Activated CD4-positive, alpha-beta memory T cell treated with anti-CD3 and anti-CD28 coated beads for 36 hours (primary cell): ENCODE data around the gene OVCH1. TPM values are rescaled to one million over a fixed set of nuclear protein-coding genes. Genes with fewer than 3 reads are reported as not detected.

ENCODE experiments used
- CTCF ChIA-PET: fragments of 350-600 bp; sonication (Branson Sonifier 250); formaldehyde crosslinking; loops from one replicate; lab custom pipeline; 2021; ENCODE audit warnings: antibody characterized with exemption, inconsistent platforms; lab: Charles Lee
- POLR2A ChIA-PET: fragments of 350-600 bp; sonication (Branson Sonifier 250); formaldehyde crosslinking; loops from one replicate; lab custom pipeline; 2021; ENCODE audit warnings: antibody characterized with exemption; lab: Charles Lee
- DNase-seq: peaks from one replicate; pipeline ENCODE4 v3.0.0-alpha.2; 2020
- H3K27ac Mint-ChIP-seq: one replicate; pipeline ENCODE4 v1.8.0; 2021; ENCODE audit warnings: mixed read lengths
- H3K27me3 Mint-ChIP-seq: one replicate; pipeline ENCODE4 v1.8.0; 2021; ENCODE audit warnings: mixed read lengths
- H3K36me3 Mint-ChIP-seq: one replicate; pipeline ENCODE4 v1.8.0; 2021; ENCODE audit warnings: mixed read lengths
- H3K4me1 Mint-ChIP-seq: one replicate; pipeline ENCODE4 v1.8.0; 2021; ENCODE audit warnings: low read depth, mixed read lengths
- H3K4me3 Mint-ChIP-seq: one replicate; pipeline ENCODE4 v1.8.0; 2021; ENCODE audit warnings: mild to moderate bottlenecking, mixed read lengths
- H3K9me3 Mint-ChIP-seq: one replicate; pipeline ENCODE4 v1.8.0; 2021; ENCODE audit warnings: mixed read lengths
- intact Hi-C: fragments of 100-400 bp; cut with micrococcal nuclease; formaldehyde crosslinking; loops from one replicate; pipeline ENCODE4 v1.15.1; 2023
- total RNA-seq, 2 experiments: library from RNA; stranded (reverse); gene quantifications; one replicate each; pipeline ENCODE4 v1.2.3, GENCODE V29; 2021

The OVCH1 gene
- total RNA-seq, 2 experiments from 2014 or later = not detected

GRCh38 chr12:29528161-29528560 lies 30.7 kb upstream of the OVCH1 start:
- H3K4me1 Mint-ChIP-seq = no peaks in the 10 kb centered on the region
- intact Hi-C loops = no loop called here
- H3K36me3 Mint-ChIP-seq = no peaks in the 10 kb centered on the region
- DNase-seq = no peak
- H3K9me3 Mint-ChIP-seq = no peaks in the 10 kb centered on the region
- POLR2A ChIA-PET = no interaction called here
- CTCF ChIA-PET = interaction anchor here (1.2 kb wide), 1 partner anchor 25 kb away, joined by 3 read pairs; no protein-coding TSS in a partner anchor
- H3K27ac Mint-ChIP-seq = no peak overlapping the region
- peaks cover 22% of the 10 kb centered on the region for H3K27me3 Mint-ChIP-seq
- H3K4me3 Mint-ChIP-seq = no peak overlapping the region

- ChIA-PET POLR2A (no interaction called here), CTCF (interaction anchor here (0.9 kb wide), 1 partner anchor 1325 kb away, joined by 3 read pairs; no protein-coding TSS in a partner anchor)
- Mint-ChIP-seq H3K36me3 (no peaks in the 10 kb centered on the region), H3K4me3 (no peak overlapping the region), H3K27me3 (peaks cover 4% of the 10 kb centered on the region), H3K9me3 (no peaks in the 10 kb centered on the region), H3K4me1 (no peaks in the 10 kb centered on the region), H3K27ac (no peak overlapping the region)
- intact Hi-C loops = no loop called here
- DNase-seq = no peak
Measured at GRCh38 chr12:29521951-29522350, 24.5 kb upstream of the OVCH1 start.

DNA sequence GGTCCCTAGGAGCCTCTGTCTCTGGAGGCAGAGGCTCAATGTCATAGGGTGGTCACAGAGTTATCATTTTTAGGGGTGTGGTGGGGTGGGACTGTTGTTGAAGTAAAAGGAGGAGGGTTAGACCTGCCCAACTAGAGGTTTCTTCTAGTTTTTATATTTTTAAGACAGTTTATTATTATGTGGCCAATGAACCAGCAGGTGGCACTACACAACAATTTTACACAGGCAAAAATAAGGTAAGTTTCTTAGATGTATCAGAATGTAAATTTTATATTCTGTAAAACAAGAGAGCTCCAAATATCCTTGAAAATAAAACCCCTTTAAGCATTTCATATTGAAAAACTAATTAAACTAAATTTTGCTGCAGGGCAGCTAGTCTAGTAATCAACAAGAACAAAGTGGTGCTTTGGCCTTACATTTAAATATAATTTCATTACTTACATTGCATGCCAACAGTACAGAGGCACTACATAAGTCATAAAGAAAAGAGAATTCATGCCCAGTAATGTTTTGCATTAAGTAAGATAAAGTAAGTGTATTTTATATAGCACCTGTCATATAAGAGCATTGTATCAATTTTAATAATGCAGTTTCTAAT lies 22.2 kb upstream of the OVCH1 start:
- POLR2A ChIA-PET = no interaction called here
- Mint-ChIP-seq H3K4me1 (no peaks in the 10 kb centered on the region), H3K27ac (no peak overlapping the region), H3K4me3 (no peak overlapping the region), H3K27me3 (peaks cover 9% of the 10 kb centered on the region), H3K36me3 (no peaks in the 10 kb centered on the region), H3K9me3 (no peaks in the 10 kb centered on the region)
- CTCF ChIA-PET = interaction anchor here (0.7 to 3.3 kb wide), 9 partner anchors 10 to 1453 kb away, joined by 3 to 27 read pairs (median 5); no protein-coding TSS in a partner anchor
- no peak for DNase-seq
- intact Hi-C loops = loop anchor here (1.0 to 10.0 kb wide), 3 partner anchors 435 to 1325 kb away; no protein-coding TSS in a partner anchor

GRCh38 chr12:29518407-29518806 lies 20.9 kb upstream of the OVCH1 start:
- Mint-ChIP-seq H3K27me3 (peaks cover 6% of the 10 kb centered on the region), H3K27ac (no peak overlapping the region), H3K9me3 (no peaks in the 10 kb centered on the region), H3K4me1 (no peaks in the 10 kb centered on the region), H3K4me3 (no peak overlapping the region), H3K36me3 (no peaks in the 10 kb centered on the region)
- ChIA-PET POLR2A (no interaction called here), CTCF (interaction anchor here (0.7 to 3.3 kb wide), 6 partner anchors 8 to 1454 kb away, joined by 3 to 27 read pairs (median 3); no protein-coding TSS in a partner anchor)
- intact Hi-C loops = loop anchor here (10.0 kb wide), 1 partner anchor 434 kb away; no protein-coding TSS in a partner anchor
- DNase-seq = no peak

DNA sequence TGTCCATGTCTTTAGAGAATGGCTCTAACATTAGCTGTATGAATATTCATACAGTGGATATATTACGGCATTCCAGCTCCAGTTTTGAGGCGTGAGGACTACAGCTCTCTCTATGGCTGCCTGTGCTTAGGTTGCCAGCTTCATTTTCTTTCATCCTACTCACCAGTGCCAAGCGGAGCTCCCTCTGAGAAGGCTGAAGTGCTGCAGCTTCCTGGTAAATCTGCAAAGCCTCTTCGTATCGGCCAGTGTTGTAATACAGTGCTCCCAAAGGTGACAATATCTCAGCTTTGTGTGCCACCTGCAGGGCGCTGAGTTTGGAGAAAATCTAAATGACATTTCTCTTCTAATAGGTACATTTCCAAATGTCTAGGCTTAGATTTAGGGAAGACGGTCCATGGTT lies 19.8 kb upstream of the OVCH1 start:
- CTCF ChIA-PET = no interaction called here
- DNase-seq = no peak
- Mint-ChIP-seq H3K27me3 (peaks cover 6% of the 10 kb centered on the region), H3K27ac (no peak overlapping the region), H3K4me1 (no peaks in the 10 kb centered on the region), H3K4me3 (no peak overlapping the region), H3K9me3 (no peaks in the 10 kb centered on the region), H3K36me3 (no peaks in the 10 kb centered on the region)
- POLR2A ChIA-PET = no interaction called here
- intact Hi-C loops = loop anchor here (10.0 kb wide), 1 partner anchor 432 kb away; no protein-coding TSS in a partner anchor

DNA sequence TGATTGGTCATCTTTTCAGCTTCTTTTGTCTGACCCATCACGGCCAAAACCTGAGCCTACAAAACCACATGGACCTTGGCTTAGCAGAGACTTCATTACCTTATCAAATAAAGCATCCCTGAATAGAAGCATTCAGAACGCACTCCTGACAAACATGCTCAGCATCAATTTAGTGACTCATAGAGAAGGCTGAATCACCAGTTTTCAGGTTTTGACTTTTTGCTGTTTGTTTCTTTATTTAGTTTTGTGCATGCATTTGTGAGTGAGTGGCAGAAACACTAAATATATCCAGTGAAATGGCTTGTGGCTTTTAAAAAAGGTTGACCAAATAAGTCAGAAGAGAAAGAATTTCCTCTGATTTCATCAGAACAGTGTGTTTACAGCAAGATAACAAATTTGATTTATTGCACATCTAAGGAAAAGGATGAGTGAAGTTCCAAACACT lies 19.0 kb upstream of the OVCH1 start:
- no peak for DNase-seq
- Mint-ChIP-seq H3K4me3 (no peak overlapping the region), H3K9me3 (no peaks in the 10 kb centered on the region), H3K27me3 (peaks cover 6% of the 10 kb centered on the region), H3K27ac (no peak overlapping the region), H3K4me1 (no peaks in the 10 kb centered on the region), H3K36me3 (no peaks in the 10 kb centered on the region)
- CTCF ChIA-PET = no interaction called here
- intact Hi-C loops = loop anchor here (10.0 kb wide), 1 partner anchor 432 kb away; no protein-coding TSS in a partner anchor
- POLR2A ChIA-PET = no interaction called here

DNA sequence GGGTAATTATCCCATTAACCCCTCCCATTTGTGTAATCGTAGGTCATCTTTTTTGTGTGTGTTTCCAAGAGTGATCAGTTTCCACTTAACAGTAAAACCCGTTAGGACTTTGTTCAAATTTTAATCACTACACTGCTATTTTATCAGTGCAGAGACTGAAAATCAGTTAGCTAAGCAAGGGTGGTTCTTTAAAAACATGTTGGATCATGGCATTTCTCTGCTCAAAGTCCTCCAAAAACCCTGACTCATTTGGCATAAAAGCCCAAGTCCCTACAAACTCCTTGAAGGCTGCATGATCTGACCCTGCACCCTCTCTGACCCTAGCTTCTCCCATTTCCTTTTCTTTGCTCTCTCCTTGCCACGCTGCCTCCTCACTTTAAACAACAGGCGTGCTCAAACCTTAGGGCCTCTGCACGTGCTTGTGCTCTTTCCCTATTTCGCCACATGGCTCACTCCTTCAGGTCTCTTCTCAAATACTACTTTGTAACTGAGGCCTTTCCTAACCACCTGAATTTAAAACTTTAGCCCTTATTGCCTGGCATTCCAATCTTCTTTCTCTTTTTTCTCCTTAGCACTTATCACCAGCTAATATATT lies 13.2 kb upstream of the OVCH1 start:
- intact Hi-C loops = loop anchor here (10.0 kb wide), 1 partner anchor 426 kb away; no protein-coding TSS in a partner anchor
- no peak overlapping the region for H3K4me3 Mint-ChIP-seq
- H3K27me3 Mint-ChIP-seq = peaks cover 19% of the 10 kb centered on the region
- DNase-seq = no peak
- CTCF ChIA-PET = interaction anchor here (3.2 kb wide), 1 partner anchor 9 kb away, joined by 12 read pairs; no protein-coding TSS in a partner anchor
- POLR2A ChIA-PET = no interaction called here
- no peak overlapping the region for H3K27ac Mint-ChIP-seq
- H3K36me3 Mint-ChIP-seq = no peaks in the 10 kb centered on the region
- H3K4me1 Mint-ChIP-seq = no peaks in the 10 kb centered on the region
- no peaks in the 10 kb centered on the region for H3K9me3 Mint-ChIP-seq

GRCh38 chr12:29509503-29509902 lies 12.0 kb upstream of the OVCH1 start:
- POLR2A ChIA-PET = no interaction called here
- CTCF ChIA-PET = interaction anchor here (3.2 kb wide), 1 partner anchor 10 kb away, joined by 12 read pairs; no protein-coding TSS in a partner anchor

DNA sequence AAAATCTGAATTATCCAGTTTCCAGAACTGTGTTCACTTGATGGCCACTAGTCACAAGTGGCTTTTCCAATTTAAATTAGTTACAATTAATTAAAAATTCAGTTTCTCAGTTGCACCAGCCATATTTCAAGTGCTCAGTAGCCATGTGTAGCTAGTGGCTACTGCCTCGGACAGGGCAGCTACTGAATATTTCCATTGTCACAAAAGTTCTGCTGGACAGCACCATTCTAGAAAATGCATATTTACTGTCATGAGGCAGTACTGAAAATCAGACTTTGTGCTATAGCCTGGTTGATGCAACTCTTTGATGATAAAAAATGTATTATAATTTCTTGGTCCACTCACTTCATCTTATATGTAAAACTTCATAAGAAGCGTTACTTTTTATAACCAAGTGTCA lies 11.5 kb upstream of the OVCH1 start:
- Mint-ChIP-seq H3K27ac (no peak overlapping the region), H3K9me3 (no peaks in the 10 kb centered on the region), H3K4me1 (no peaks in the 10 kb centered on the region), H3K27me3 (peaks cover 13% of the 10 kb centered on the region), H3K36me3 (no peaks in the 10 kb centered on the region), H3K4me3 (no peak overlapping the region)
- POLR2A ChIA-PET = no interaction called here
- CTCF ChIA-PET = interaction anchor here (3.2 kb wide), 1 partner anchor 11 kb away, joined by 12 read pairs; no protein-coding TSS in a partner anchor
- intact Hi-C loops = no loop called here
- no peak for DNase-seq

More at GRCh38 chr12:29509503-29509902, 12.0 kb upstream of the OVCH1 start:
- no peak for DNase-seq
- Mint-ChIP-seq H3K27me3 (peaks cover 13% of the 10 kb centered on the region), H3K4me1 (no peaks in the 10 kb centered on the region), H3K4me3 (no peak overlapping the region), H3K36me3 (no peaks in the 10 kb centered on the region), H3K9me3 (no peaks in the 10 kb centered on the region), H3K27ac (no peak overlapping the region)
- intact Hi-C loops = no loop called here

DNA sequence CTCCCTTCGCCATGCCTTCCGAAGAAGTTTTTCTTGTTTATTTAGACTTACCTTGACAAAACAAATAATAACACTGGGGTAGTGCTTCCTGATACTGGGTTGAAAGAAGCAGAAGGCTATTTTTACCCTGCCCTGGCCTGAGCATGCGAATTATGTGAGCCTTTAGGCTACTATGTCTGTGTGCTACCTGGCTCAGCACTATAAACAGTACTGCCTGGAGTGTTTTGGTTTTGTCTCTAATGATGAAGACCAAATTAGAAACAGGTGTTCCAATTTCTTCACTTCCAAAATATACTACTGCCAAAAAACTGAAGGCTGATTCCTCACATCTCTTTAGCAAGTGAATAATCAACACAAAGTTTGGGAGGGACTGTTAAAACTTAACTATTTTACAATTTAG lies 7.6 kb upstream of the OVCH1 start:
- no peak overlapping the region for H3K27ac Mint-ChIP-seq
- no peaks in the 10 kb centered on the region for H3K4me1 Mint-ChIP-seq
- ChIA-PET CTCF (no interaction called here), POLR2A (no interaction called here)
- no peaks in the 10 kb centered on the region for H3K9me3 Mint-ChIP-seq
- H3K4me3 Mint-ChIP-seq = no peak overlapping the region
- no peaks in the 10 kb centered on the region for H3K36me3 Mint-ChIP-seq
- H3K27me3 Mint-ChIP-seq = peaks cover 13% of the 10 kb centered on the region
- intact Hi-C loops = no loop called here
- DNase-seq = no peak

DNA sequence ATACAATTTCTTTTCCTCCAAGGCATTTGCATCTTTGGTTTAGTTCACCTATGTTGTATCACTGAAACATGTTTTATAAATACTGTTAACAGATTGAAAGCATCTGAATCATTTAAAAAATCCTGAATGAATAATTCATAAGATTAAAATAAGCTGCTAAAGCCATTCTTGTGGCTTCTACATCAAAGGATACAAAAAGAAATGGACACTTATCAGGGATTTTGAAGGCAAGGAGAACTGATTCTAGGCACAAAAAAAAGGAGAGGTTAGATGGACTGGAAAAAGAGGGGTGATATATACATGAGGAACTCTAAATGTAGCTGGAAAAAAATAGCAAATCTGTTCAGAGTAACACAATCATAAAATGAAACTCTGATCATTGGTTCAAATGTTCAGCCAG lies 5.8 kb upstream of the OVCH1 start:
- no peak overlapping the region for H3K4me3 Mint-ChIP-seq
- CTCF ChIA-PET = no interaction called here
- no peaks in the 10 kb centered on the region for H3K36me3 Mint-ChIP-seq
- H3K27me3 Mint-ChIP-seq = peaks cover 13% of the 10 kb centered on the region
- H3K27ac Mint-ChIP-seq = no peak overlapping the region
- no peak for DNase-seq
- intact Hi-C loops = no loop called here
- POLR2A ChIA-PET = no interaction called here
- H3K4me1 Mint-ChIP-seq = no peaks in the 10 kb centered on the region
- H3K9me3 Mint-ChIP-seq = no peaks in the 10 kb centered on the region

- no peak for DNase-seq
- Mint-ChIP-seq H3K36me3 (no peaks in the 10 kb centered on the region), H3K4me3 (no peak overlapping the region), H3K27ac (no peak overlapping the region), H3K9me3 (no peaks in the 10 kb centered on the region), H3K4me1 (no peaks in the 10 kb centered on the region), H3K27me3 (no peaks in the 10 kb centered on the region)
- CTCF ChIA-PET = no interaction called here
- POLR2A ChIA-PET = no interaction called here
- intact Hi-C loops = no loop called here
Measured at GRCh38 chr12:29499235-29499634, 1.7 kb upstream of the OVCH1 start.
